ENCODE results near the gene ZMIZ1. TPM values are rescaled to one million over a fixed set of nuclear protein-coding genes. Genes with fewer than 3 reads are reported as not detected.

Gene ZMIZ1
- total and polyA plus RNA-seq, 4 donors, result 3.9 to 19.1 (median 9.8) TPM

DNA sequence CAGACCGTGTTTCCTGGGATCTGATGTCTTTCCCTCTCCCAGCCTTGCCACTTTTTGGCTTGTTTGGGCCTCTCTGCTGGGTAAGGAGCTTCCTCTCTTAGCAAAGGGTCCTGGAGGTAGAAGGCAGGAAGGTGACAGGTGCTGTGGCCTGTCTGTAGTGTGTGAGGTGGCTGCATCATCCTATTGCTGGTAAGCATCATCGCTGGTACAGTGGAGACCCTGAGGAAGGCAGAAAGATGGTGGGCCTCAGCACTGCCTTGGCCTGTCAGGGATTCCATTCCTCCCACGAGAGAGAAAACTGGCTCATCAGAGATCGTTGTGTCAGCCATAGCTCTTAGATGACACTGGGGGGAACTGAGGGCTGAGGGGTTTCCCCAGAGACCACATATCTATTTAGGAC lies 46.5 kb downstream of the ZMIZ1 start:
- Histone ChIP-seq H3K4me1 (ENCODE audit: control insufficient read depth in 4 of 4, insufficient read depth in 4 of 4, low read length in 3 of 4) (peaks cover 25 to 35% (median 30%) of the 10 kb centered on the region in 4 donors), H3K27me3 (ENCODE audit: control insufficient read depth in 4 of 4, insufficient read depth in 4 of 4, low read length in 3 of 4) (no peaks in the 10 kb centered on the region), H3K36me3 (ENCODE audit: control insufficient read depth in 4 of 4, insufficient read depth in 3 of 4, low read depth in 1 of 4, low read length in 3 of 4) (peaks cover 0 to 7% (median 5%) of the 10 kb centered on the region in 4 donors), H3K4me3 (ENCODE audit: low read depth in 1 of 3, low read length in 3 of 3) (no peak overlapping the region), H3K9me3 (ENCODE audit: control insufficient read depth in 4 of 4, low read length in 3 of 4) (no peaks in the 10 kb centered on the region), H3K9ac (ENCODE audit: low read depth in 1 of 2, low read length in 2 of 2) (no peak overlapping the region), H3K27ac (ENCODE audit: low read depth in 1 of 2, low read length in 2 of 2) (no peak overlapping the region)
- DNase-seq (ENCODE audit: low spot score), result no peak
- TF ChIP-seq HNF4G (IDR thresholded peaks at IDR 0.05) (no peak), RAD21 (IDR thresholded peaks at IDR 0.05) (no peak), FOXA2 (IDR thresholded peaks at IDR 0.05) (no peak), YY1 (IDR thresholded peaks at IDR 0.05) (no peak)
- 89% methylated on average over 4 of the region's 4 CpGs for WGBS

DNA sequence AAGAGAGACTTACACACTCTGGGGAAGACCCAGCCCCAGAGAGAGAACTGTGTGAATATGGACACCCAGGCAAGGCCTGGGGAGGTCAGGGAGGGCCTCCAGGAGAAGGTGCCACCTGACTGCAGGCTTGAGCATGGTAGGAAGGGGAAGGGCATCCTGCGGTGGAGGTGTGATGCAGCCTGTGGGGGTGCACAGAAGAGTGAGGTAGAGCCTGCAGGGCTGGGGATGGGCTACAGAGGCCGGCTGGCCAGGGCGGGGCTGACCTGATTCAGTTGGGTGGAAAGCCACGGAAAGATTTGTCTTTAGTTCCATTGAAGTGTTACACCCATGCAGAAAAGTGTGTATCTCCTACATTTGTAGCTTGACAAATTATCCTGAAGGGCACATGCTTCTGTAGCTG lies 47.6 kb downstream of the ZMIZ1 start:
- no peak overlapping the region for H3K9ac ChIP-seq (ENCODE audit: low read depth in 1 of 2, low read length in 2 of 2)
- peaks cover 19 to 26% (median 23%) of the 10 kb centered on the region in 4 donors for H3K4me1 ChIP-seq (ENCODE audit: control insufficient read depth in 4 of 4, insufficient read depth in 4 of 4, low read length in 3 of 4)
- H3K4me3 ChIP-seq (ENCODE audit: low read depth in 1 of 3, low read length in 3 of 3), result no peak overlapping the region
- no peak for DNase-seq (ENCODE audit: low spot score)
- peaks cover 0 to 11% (median 5%) of the 10 kb centered on the region in 4 donors for H3K36me3 ChIP-seq (ENCODE audit: control insufficient read depth in 4 of 4, insufficient read depth in 3 of 4, low read depth in 1 of 4, low read length in 3 of 4)
- H3K9me3 ChIP-seq (ENCODE audit: control insufficient read depth in 4 of 4, low read length in 3 of 4), result no peaks in the 10 kb centered on the region
- no peaks in the 10 kb centered on the region for H3K27me3 ChIP-seq (ENCODE audit: control insufficient read depth in 4 of 4, insufficient read depth in 4 of 4, low read length in 3 of 4)
- H3K27ac ChIP-seq (ENCODE audit: low read depth in 1 of 2, low read length in 2 of 2), result no peak overlapping the region
- WGBS, result 82% methylated on average over 4 of the region's 4 CpGs
- TF ChIP-seq NR2F2 (IDR thresholded peaks at IDR 0.05) (no peak), HNF4G (IDR thresholded peaks at IDR 0.05) (no peak), JUND (IDR thresholded peaks at IDR 0.05) (no peak), ATF3 (IDR thresholded peaks at IDR 0.05) (no peak), TAF1 (conservative IDR thresholded peaks at IDR 0.05) (no peak), RXRA (IDR thresholded peaks at IDR 0.05) (no peak), REST (IDR thresholded peaks at IDR 0.05) (no peak), YY1 (IDR thresholded peaks at IDR 0.05) (no peak), SP1 (IDR thresholded peaks at IDR 0.05) (no peak), FOXA1 (IDR thresholded peaks at IDR 0.05) (no peak), EGR1 (IDR thresholded peaks at IDR 0.05; ENCODE audit: low read depth in 2 of 2) (no peak), FOXA2 (IDR thresholded peaks at IDR 0.05) (no peak), ZBTB33 (IDR thresholded peaks at IDR 0.05) (no peak)
- TF ChIP-seq, protein P1, sequence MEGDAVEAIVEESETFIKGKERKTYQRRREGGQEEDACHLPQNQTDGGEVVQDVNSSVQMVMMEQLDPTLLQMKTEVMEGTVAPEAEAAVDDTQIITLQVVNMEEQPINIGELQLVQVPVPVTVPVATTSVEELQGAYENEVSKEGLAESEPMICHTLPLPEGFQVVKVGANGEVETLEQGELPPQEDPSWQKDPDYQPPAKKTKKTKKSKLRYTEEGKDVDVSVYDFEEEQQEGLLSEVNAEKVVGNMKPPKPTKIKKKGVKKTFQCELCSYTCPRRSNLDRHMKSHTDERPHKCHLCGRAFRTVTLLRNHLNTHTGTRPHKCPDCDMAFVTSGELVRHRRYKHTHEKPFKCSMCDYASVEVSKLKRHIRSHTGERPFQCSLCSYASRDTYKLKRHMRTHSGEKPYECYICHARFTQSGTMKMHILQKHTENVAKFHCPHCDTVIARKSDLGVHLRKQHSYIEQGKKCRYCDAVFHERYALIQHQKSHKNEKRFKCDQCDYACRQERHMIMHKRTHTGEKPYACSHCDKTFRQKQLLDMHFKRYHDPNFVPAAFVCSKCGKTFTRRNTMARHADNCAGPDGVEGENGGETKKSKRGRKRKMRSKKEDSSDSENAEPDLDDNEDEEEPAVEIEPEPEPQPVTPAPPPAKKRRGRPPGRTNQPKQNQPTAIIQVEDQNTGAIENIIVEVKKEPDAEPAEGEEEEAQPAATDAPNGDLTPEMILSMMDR (IDR thresholded peaks at IDR 0.05; ENCODE audit: low read depth, low read length, missing input control), result no peak
